ENCODE results near the gene FABP1. TPM values are rescaled to one million over a fixed set of nuclear protein-coding genes. Genes with fewer than 3 reads are reported as not detected.

FABP1 gene
- total RNA-seq, 4 donors from 2014 or later, result 0.41 to 11.6 (median 5.2) TPM

DNA sequence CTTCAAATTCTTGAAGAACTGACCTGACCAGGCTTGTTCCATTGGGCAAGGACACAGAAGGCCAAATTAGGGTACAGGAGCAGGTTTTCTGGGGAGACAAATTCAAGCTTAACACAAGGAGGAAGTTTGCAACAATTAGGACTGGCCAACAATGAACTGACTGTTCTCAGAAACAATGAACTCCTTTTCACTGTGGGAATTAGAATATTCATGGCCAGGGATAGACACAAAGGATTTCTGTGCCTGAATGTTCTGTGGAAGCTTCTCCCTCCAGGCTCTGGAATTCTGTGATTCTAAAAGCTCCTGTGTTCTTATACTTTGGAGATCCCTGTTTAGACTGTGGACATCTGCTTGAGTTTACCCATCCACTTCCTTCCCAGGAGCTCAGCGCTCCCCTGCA is 45.1 kb downstream of the FABP1 start:
- Histone ChIP-seq H3K36me3 (peaks cover 0 to 26% of the 10 kb centered on the region in 2 donors), H3K9me3 (no peaks in the 10 kb centered on the region), H3K27me3 (no peaks in the 10 kb centered on the region), H3K4me3 (no peak overlapping the region), H3K4me1 (peaks cover 37 to 45% of the 10 kb centered on the region in 2 donors), H3K27ac (peak overlapping the region; percentile 33 to 98 (median 71))
- in situ Hi-C loops (cut with MboI; ENCODE audit: low sequenced_read_pairs in 4 of 4) (no loop called here), intact Hi-C loops (cut with DNase I; ENCODE audit: low total_unique reads) (no loop called here)
- TF ChIP-seq POLR2A (IDR thresholded peaks at IDR 0.05), result no peak
- TF ChIP-seq, protein P1, sequence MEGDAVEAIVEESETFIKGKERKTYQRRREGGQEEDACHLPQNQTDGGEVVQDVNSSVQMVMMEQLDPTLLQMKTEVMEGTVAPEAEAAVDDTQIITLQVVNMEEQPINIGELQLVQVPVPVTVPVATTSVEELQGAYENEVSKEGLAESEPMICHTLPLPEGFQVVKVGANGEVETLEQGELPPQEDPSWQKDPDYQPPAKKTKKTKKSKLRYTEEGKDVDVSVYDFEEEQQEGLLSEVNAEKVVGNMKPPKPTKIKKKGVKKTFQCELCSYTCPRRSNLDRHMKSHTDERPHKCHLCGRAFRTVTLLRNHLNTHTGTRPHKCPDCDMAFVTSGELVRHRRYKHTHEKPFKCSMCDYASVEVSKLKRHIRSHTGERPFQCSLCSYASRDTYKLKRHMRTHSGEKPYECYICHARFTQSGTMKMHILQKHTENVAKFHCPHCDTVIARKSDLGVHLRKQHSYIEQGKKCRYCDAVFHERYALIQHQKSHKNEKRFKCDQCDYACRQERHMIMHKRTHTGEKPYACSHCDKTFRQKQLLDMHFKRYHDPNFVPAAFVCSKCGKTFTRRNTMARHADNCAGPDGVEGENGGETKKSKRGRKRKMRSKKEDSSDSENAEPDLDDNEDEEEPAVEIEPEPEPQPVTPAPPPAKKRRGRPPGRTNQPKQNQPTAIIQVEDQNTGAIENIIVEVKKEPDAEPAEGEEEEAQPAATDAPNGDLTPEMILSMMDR (IDR thresholded peaks at IDR 0.05 in 4 of 5, conservative IDR thresholded peaks at IDR 0.05 in 1 of 5), result no peak
- DNase-seq (no peak), ATAC-seq (no peak)

DNA sequence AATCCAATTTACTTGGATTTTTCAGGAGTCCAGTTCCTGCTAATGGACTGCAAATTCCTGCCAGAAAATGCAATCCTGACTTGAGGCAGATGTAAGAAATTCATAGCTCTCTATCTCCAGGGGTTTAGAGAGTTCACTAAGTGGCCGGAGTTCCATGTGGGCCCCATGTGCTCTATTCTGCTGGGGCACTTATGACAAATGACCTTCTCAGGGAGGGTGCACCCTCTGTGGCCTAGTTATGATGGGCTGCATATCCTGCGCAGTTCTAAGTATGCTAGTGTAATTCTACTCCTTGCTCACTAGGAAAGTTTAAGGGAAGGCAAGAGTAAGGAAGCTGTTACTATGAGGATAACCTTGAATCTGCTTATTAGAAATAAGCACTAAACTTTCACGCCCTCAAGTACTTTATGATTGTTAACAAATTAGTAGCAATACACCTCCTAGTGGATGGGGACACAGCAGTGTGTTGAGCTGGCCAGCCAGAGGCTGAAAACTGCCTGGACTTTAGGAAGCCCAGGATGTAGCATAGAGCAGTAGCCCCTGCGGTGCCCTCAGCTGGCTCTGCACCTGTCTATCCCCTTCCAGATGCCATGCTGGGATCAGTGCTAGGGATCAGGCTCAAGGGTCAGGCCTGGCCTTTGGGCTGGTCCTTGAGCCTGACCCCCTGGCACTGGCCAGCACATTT is 45.8 kb downstream of the FABP1 start:
- TF ChIP-seq POLR2A (IDR thresholded peaks at IDR 0.05), result no peak
- TF ChIP-seq, protein P1 (IDR thresholded peaks at IDR 0.05 in 4 of 5, conservative IDR thresholded peaks at IDR 0.05 in 1 of 5), result peak in 1 of 5 experiments; percentile 17
- peak in 1 of 2 donors; percentile 48 for ATAC-seq
- in situ Hi-C loops (cut with MboI; ENCODE audit: low sequenced_read_pairs in 4 of 4), result no loop called here

GRCh38 chr2:88080545-88080944 is 47.3 kb downstream of the FABP1 start:
- intact Hi-C loops (cut with DNase I; ENCODE audit: low total_unique reads) (no loop called here), in situ Hi-C loops (cut with MboI; ENCODE audit: low sequenced_read_pairs in 4 of 4) (no loop called here)
- DNase-seq, result no peak
- ATAC-seq, result no peak
- Histone ChIP-seq H3K9me3 (no peaks in the 10 kb centered on the region), H3K4me1 (peaks cover 43 to 47% of the 10 kb centered on the region in 2 donors), H3K4me3 (no peak overlapping the region), H3K27me3 (no peaks in the 10 kb centered on the region), H3K36me3 (peaks cover 0 to 13% of the 10 kb centered on the region in 2 donors), H3K27ac (peak overlapping the region in 3 of 4 donors; percentile 15 to 98 (median 75))
- no peak for TF ChIP-seq POLR2A (IDR thresholded peaks at IDR 0.05)
- TF ChIP-seq, protein P1 (IDR thresholded peaks at IDR 0.05 in 4 of 5, conservative IDR thresholded peaks at IDR 0.05 in 1 of 5), result no peak

More for the DNA sequence above, 45.8 kb downstream of the FABP1 start:
- DNase-seq, result no peak
- peaks cover 0 to 19% of the 10 kb centered on the region in 2 donors for H3K36me3 ChIP-seq
- H3K9me3 ChIP-seq, result no peaks in the 10 kb centered on the region
- H3K27ac ChIP-seq, result peak overlapping the region; percentile 33 to 98 (median 71)
- H3K27me3 ChIP-seq, result no peaks in the 10 kb centered on the region
- no peak overlapping the region for H3K4me3 ChIP-seq
- intact Hi-C loops (cut with DNase I; ENCODE audit: low total_unique reads), result no loop called here
- peaks cover 40 to 49% of the 10 kb centered on the region in 2 donors for H3K4me1 ChIP-seq

- Histone ChIP-seq H3K9me3 (no peaks in the 10 kb centered on the region), H3K4me1 (peaks cover 51% of the 10 kb centered on the region in 2 donors)
These were observed 49.2 kb downstream of the FABP1 start for GRCh38 chr2:88078643-88079172.

More at GRCh38 chr2:88078643-88079172, 49.2 kb downstream of the FABP1 start:
- in situ Hi-C loops (cut with MboI; ENCODE audit: low sequenced_read_pairs in 4 of 4), result no loop called here
- TF ChIP-seq POLR2A (IDR thresholded peaks at IDR 0.05), result no peak
- TF ChIP-seq, protein P1 (IDR thresholded peaks at IDR 0.05 in 4 of 5, conservative IDR thresholded peaks at IDR 0.05 in 1 of 5), result no peak
- ATAC-seq (no peak), DNase-seq (no peak)
- intact Hi-C loops (cut with DNase I; ENCODE audit: low total_unique reads), result no loop called here
- Histone ChIP-seq H3K36me3 (no peaks in the 10 kb centered on the region), H3K4me3 (no peak overlapping the region), H3K27ac (peak overlapping the region in 3 of 4 donors; percentile 66 to 98 (median 75)), H3K27me3 (no peaks in the 10 kb centered on the region)
